Thyroid gland (tissue), 4 donors: ENCODE data around the gene RIBC1. TPM values are rescaled to one million over a fixed set of nuclear protein-coding genes. Genes with fewer than 3 reads are reported as not detected.

ENCODE experiments used
- DNase-seq, 2 donors: peaks; one replicate each; pipeline ENCODE4 v3.0.0-alpha.2; 2019
- H3K27ac ChIP-seq, 3 donors: fragments of 200-600 bp; sonication (generic); 1 replicate in 2 of 3; 2 replicates in 1 of 3; pipeline ENCODE4 v1.5.1; 2016 to 2019; ENCODE audit warnings: mild to moderate bottlenecking in 1 of 3, moderate library complexity in 1 of 3
- H3K27me3 ChIP-seq: fragments of 200-600 bp; sonication (generic); one replicate; pipeline ENCODE4 v1.5.1; 2019
- H3K36me3 ChIP-seq, 2 donors: fragments of 200-600 bp; sonication (generic); one replicate each; pipeline ENCODE4 v1.5.1; 2016 to 2019
- H3K4me1 ChIP-seq, 2 donors: fragments of 200-600 bp; sonication (generic); one replicate each; pipeline ENCODE4 v1.5.1; 2017 to 2019
- H3K4me3 ChIP-seq, 3 donors: fragments of 200-600 bp; sonication (generic); replicated peaks in 1 of 3; 1 replicate in 2 of 3; 2 replicates in 1 of 3; pipeline ENCODE4 v1.5.1; 2016; ENCODE audit warnings: mild to moderate bottlenecking in 1 of 3
- H3K9me3 ChIP-seq: fragments of 200-600 bp; sonication (generic); one replicate; pipeline ENCODE4 v1.5.1; 2017
- POLR2A ChIP-seq, 2 donors: fragments of 450-650 bp; IDR thresholded peaks; one replicate each; pipeline ENCODE4 v1.6.1; 2017; ENCODE audit warnings: antibody characterized with exemption in 2 of 2, mild to moderate bottlenecking in 2 of 2, moderate library complexity in 1 of 2
- WGBS, 2 donors: methylation state at CpG; one replicate each; pipeline ENCODE4 v1.1.5; 2017; 5-methylcytosine and 5-hydroxymethylcytosine counted together
- intact Hi-C: fragments of 100-400 bp; cut with DNase I; formaldehyde crosslinking; loops from one replicate; pipeline ENCODE4 v1.15.1; 2023
- microRNA-seq: library from miRNA; unstranded; fragments of <30 nt; microRNA quantifications from one replicate; pipeline ENCODE4, GENCODE V29; 2016
- small RNA-seq: library from RNA; depleted of rRNA; stranded (forward); fragments of <200 nt; gene quantifications from one replicate; pipeline ENCODE3, GENCODE V24; 2016
- total RNA-seq, 4 donors: library from RNA; depleted of rRNA; stranded (reverse); fragments of >200 nt; gene quantifications; one replicate each; pipeline ENCODE4 v1.2.3, GENCODE V29; 2016
- TF ChIP-seq, protein P1 (sequence below), 6 experiments: fragments of 200-600 bp in 3 of 6; fragments of 450-650 bp in 3 of 6; sonication (generic) in 3 of 6; IDR thresholded peaks; one replicate each; pipeline ENCODE4 v1.5.1; 2016 to 2019; ENCODE audit warnings: antibody characterized with exemption in 6 of 6, mild to moderate bottlenecking in 2 of 6, inconsistent platforms in 1 of 6, moderate library complexity in 1 of 6

RIBC1 gene
- total RNA-seq, 4 donors from 2014 or later: 1.4 to 3.8 (median 3.0) TPM

DNA sequence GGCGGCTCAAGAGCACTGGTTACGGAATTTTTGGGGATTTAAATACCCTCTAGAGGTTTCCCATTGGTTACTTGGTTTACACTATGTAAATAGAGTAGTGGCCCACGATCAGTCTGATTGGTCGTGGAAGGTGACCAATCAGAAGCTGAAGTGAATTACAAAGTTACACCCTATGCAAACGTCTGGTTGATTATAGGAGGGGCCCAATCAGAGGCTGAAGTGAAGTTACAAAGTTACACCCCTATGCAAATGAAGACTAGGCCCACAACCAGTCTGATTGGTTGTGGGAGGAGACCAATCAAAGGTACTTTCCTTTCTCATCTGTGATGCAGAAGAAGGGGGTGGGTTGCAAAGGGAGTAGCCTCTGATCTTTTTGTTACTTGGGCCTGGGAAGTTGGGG, 56.6 kb downstream of the RIBC1 start:
- H3K27me3 ChIP-seq: no peaks in the 10 kb centered on the region

More for the DNA sequence above, 56.6 kb downstream of the RIBC1 start:
- no peaks in the 10 kb centered on the region for H3K36me3 ChIP-seq
- intact Hi-C loops: no loop called here
- WGBS, 2 donors: 78 to 80% methylated on average over 5 of the region's 5 CpGs
- H3K4me3 ChIP-seq: no peak overlapping the region
- DNase-seq: no peak
- no peaks in the 10 kb centered on the region for H3K4me1 ChIP-seq
- TF ChIP-seq, protein P1, sequence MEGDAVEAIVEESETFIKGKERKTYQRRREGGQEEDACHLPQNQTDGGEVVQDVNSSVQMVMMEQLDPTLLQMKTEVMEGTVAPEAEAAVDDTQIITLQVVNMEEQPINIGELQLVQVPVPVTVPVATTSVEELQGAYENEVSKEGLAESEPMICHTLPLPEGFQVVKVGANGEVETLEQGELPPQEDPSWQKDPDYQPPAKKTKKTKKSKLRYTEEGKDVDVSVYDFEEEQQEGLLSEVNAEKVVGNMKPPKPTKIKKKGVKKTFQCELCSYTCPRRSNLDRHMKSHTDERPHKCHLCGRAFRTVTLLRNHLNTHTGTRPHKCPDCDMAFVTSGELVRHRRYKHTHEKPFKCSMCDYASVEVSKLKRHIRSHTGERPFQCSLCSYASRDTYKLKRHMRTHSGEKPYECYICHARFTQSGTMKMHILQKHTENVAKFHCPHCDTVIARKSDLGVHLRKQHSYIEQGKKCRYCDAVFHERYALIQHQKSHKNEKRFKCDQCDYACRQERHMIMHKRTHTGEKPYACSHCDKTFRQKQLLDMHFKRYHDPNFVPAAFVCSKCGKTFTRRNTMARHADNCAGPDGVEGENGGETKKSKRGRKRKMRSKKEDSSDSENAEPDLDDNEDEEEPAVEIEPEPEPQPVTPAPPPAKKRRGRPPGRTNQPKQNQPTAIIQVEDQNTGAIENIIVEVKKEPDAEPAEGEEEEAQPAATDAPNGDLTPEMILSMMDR (IDR thresholded peaks at IDR 0.05): no peak
- TF ChIP-seq POLR2A (IDR thresholded peaks at IDR 0.05): no peak
- no peaks in the 10 kb centered on the region for H3K9me3 ChIP-seq
- no peak overlapping the region for H3K27ac ChIP-seq

Small RNA genes lying within 50 kb of the gene (microRNA-seq; reads per million reads assigned to microRNA genes)
- not detected for gene MIR6857

Small RNA genes lying within 50 kb of the gene (small RNA-seq; reads per million reads assigned to genes)
- gene MIR6857: not detected
- not detected for gene VTRNA3-1P

Other genes with a start within 250 kb of the RIBC1 start
- 100 to 1,000 TPM in 3 of 4 donors, 10 to 100 TPM in 1; 99.7 to 178 (median 114) TPM for gene KDM5C, start 197.7 kb upstream of the RIBC1 start, total RNA-seq
- gene IQSEC2, start 141.3 kb upstream of the RIBC1 start, total RNA-seq: 10 to 100 TPM; 14.1 to 23.7 (median 17.2) TPM
- gene SMC1A, start 219 bp upstream of the RIBC1 start, total RNA-seq: 10 to 100 TPM; 35.0 to 43.7 (median 36.9) TPM
- 100 to 1,000 TPM in 2 of 4 donors, 10 to 100 TPM in 2; 88.8 to 122 (median 104) TPM for gene HSD17B10, start 11.5 kb downstream of the RIBC1 start, total RNA-seq